ENCODE data around the gene HPS5.

HPS5 gene

GRCh38 chr11:18235394-18236334 lies 86.3 kb downstream of the HPS5 start:
- DNase-seq (ENCODE audit: low spot score) = no peak

GRCh38 chr11:18233912-18234311 lies 88.0 kb downstream of the HPS5 start:
- no peak for DNase-seq (ENCODE audit: low spot score)

- DNase-seq (ENCODE audit: low spot score) = no peak
Observed at GRCh38 chr11:18230859-18231258, 91.1 kb downstream of the HPS5 start.

DNA sequence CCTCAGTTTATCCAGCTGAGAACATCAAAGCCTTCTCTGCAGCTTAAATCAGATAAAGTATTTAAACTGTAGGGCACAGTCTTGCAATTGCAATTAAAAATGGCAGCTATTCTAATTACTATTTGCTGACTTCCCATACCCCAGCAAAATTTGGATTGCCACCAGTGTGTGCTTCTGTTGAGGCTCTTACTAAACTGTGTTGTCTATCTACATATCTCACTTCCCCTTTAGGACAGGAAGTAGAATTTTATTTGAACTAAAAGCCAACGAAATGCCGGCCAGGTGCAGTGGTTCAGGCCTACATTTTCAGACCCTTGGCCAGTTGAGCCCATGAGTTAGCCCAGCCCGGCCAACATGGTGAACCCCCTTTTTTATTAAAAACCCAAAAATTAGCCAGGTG lies 92.4 kb downstream of the HPS5 start:
- no peak for DNase-seq (ENCODE audit: low spot score)
